GM18868 (cell line): ENCODE data around the gene GOLGA6L10.
"Not testable (repeated sequence)": the region's sequence is repeated elsewhere in the genome, so short reads cannot be mapped to it uniquely, and the experiment has no call there.

Experiments
- ATAC-seq: cut with Tn5 transposase; IDR thresholded peaks from one replicate; pipeline ENCODE4 v1.9.1; 2021; ENCODE audit warnings: mild to moderate bottlenecking, moderate library complexity; ENCODE audit not compliant: unreplicated experiment

Gene GOLGA6L10

DNA sequence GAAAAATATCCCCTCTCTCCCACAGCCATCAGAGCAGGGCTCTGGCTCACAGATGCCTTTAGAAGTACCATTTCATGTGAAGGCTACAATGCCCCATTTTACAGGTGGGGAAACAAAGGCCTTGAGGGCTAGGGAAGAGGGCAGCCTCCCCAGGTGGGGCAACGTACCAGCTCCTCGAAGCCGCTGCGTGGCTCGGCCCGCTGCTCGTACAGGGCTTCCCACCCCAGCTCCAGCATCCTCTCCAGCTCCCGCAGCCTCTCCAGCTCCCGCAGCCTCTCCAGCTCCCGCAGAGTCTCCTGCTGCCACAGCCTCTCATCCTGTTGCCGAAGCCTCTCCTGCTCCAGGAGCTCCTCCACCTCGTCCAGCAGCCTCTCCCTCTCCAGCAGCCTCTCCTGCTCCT is 4.9 kb downstream of the GOLGA6L10 start:
- not testable (repeated sequence) for ATAC-seq

GRCh38 chr15:82343851-82344250 is 5.4 kb downstream of the GOLGA6L10 start:
- ATAC-seq = not testable (repeated sequence)

GRCh38 chr15:82342632-82343374 is 6.5 kb downstream of the GOLGA6L10 start:
- ATAC-seq = not testable (repeated sequence)

DNA sequence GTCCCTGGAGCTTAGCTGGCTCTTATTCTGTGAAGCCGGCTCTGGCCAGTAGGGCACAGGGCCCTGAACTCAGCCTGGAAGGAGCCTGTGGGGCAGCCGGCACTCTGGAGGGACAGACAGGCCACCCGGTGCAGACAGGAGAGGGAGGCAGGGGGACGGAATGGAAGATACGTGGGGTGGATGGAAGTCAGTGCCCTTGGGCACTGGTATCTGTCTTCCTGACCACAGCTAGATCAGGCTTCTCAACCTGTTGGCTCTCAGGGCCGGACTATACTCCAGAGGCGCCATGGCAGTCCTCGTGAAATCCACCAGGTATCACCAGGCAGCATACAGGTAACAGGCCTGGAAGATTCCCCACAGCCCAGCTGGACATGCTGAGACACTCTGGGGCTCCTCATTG is 10.7 kb downstream of the GOLGA6L10 start:
- not testable (repeated sequence) for ATAC-seq

- not testable (repeated sequence) for ATAC-seq
Observed at GRCh38 chr15:82338053-82338452, 11.2 kb downstream of the GOLGA6L10 start.

- not testable (repeated sequence) for ATAC-seq
Observed at GRCh38 chr15:82337051-82337450, 12.2 kb downstream of the GOLGA6L10 start.

- peak; percentile 65 for ATAC-seq
Observed at GRCh38 chr15:82336180-82336647, 13.1 kb downstream of the GOLGA6L10 start.

DNA sequence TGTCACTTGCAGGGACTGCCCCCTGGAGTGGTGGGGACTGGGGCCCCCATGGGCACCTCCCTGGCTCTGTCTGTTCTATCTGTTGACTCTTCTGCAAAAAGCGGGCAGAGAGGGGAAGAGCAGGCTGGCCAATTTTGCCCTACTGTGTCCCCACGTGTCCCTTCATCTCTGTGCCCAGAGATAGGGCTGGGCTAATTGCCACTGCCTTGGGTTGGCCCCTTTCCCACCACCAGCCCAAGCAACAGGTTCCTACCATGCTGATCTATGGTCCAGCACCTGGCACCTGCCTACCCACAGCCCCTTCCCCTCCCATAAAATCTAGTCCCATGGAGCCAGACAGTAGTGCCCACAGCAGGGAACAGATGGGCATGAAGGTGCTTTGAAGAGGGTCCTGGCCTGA is 14.3 kb downstream of the GOLGA6L10 start:
- ATAC-seq = not testable (repeated sequence)

DNA sequence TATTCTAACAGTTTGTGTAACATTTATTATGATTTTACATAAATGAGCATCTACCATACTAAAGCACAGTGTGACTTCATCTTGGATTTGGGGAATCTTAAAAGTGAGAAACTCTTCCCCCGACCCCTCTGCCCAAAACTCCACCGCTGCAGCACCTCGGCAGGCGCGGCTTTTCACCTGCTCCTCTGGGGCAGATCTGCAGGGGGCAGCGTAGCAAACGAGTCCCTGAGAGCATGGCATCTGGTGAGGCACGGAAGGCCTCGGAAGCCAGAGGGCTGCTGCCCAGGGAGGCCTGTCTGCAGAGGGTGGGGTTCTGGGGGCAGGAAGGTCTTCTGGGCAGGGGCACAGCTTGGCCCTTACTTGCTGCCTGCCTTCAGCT is 14.7 kb downstream of the GOLGA6L10 start:
- not testable (repeated sequence) for ATAC-seq

- not testable (repeated sequence) for ATAC-seq
Observed at GRCh38 chr15:82333603-82334553, 15.4 kb downstream of the GOLGA6L10 start.

GRCh38 chr15:82332711-82333602 is 16.3 kb downstream of the GOLGA6L10 start:
- ATAC-seq = not testable (repeated sequence)

DNA sequence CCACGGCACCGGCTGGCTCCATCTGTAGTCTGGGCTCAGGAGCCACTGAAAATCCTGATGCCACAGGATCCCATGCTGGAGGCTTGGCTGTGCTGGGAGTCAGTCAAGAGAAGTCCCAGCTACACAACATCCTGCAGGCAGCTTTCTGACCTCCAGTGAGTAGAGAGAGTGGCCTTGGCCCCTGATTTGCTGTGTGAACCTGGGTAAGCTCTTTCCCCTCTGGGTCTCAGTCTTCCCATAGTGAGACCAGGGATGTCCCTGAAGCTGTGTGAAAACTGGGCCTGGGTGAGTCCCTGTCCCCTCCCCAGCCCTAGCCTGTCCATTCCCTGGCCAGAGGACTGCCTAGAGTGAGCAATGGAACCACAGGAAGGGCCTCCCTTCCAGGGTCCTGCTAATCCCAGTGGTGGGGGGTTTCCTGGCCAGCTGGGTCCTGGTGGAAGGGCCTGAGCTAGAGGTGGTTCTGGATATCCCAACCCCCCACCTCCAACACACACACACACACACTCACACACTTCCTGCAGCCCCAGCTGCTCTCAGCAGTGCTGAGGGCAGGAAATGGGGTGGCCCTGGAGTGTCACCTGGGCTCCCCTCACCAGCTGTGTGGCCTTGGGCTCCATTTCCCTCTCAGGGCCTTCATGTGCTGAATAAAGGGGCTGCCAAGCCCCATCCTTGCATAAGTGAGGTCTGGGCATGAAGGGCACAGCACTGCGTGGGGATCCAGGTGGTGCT is 17.5 kb downstream of the GOLGA6L10 start:
- peak; percentile 50 for ATAC-seq

GRCh38 chr15:82330921-82331320 is 18.4 kb downstream of the GOLGA6L10 start:
- ATAC-seq = not testable (repeated sequence)

GRCh38 chr15:82329039-82329438 is 20.2 kb downstream of the GOLGA6L10 start:
- ATAC-seq = not testable (repeated sequence)

DNA sequence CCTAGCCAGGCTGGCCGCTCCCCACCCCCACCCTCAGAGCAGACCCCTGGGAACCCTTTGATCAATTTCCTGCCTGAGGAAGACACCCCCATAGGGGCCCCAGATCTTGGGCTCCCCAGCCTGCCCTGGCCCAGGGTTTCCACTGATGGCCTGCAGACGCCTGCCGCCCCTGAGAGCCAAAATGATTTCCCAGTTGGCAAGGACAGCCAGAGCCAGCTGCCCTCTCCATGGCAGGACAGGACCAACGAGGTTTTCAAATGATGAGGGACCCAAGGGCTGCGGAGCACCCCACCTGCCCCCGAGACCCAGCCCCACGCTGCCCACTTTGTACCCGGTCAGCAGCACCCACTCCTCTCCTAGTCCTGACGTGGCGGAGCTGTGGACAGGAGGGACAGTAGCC is 21.9 kb downstream of the GOLGA6L10 start:
- not testable (repeated sequence) for ATAC-seq

DNA sequence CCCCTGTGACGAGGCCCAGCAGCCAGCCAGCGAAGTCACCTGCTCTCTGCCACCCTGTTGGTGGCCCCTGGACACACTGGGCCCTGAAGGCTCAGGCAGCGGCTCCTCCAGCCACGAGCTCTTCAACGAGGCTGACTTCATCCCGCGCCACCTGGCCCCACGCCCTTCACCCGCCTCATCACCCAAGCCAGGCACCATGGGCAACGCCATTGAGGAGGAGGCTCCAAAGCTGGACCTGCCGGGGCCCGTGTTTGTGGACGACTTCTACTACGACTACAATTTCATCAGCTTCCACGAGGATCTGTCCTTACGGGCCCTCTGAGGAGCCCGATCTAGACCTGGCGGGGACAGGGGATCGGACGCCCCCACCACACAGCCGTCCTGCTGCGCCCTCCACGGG is 22.4 kb downstream of the GOLGA6L10 start:
- ATAC-seq = not testable (repeated sequence)

- ATAC-seq = not testable (repeated sequence)
Observed at GRCh38 chr15:82325646-82326045, 23.6 kb downstream of the GOLGA6L10 start.

DNA sequence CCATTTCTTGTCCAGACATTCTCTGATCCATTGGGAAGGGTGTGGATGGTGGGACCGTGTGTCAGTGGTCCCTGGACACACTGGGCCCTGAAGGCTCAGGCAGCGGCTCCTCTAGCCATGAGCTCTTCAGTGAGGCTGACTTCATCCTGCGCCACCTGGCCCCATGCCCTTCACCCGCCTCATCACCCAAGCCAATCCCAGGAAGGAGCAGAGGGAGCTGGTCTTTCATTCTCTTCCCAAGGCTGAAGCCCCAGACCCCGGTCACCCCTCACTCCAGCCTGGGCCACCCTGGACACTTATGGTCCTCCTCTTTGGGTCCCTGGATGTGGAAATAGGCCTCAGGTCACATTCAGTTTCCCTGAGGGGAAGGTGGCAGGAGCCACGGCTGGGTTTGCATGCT is 24.4 kb downstream of the GOLGA6L10 start:
- ATAC-seq = not testable (repeated sequence)

DNA sequence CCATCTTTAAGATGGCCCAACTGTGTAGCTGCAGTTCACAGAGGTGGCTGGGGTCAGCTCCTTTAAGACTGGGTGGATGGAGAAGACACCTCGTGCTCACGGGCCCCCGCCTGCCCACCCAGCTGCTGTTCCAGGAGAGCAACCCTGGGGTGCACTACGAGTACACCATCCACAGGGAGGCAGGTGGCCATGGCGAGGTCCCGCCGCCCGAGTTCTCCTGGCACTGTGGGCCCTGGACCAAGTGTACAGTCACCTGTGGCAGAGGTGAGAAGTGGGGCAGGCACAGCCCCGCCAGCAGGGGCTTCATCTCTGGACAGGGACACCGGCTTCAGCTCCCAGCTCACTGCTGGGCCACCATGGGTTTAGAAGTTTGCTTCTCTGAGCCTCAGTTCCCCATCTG is 26.8 kb downstream of the GOLGA6L10 start:
- ATAC-seq = not testable (repeated sequence)

DNA sequence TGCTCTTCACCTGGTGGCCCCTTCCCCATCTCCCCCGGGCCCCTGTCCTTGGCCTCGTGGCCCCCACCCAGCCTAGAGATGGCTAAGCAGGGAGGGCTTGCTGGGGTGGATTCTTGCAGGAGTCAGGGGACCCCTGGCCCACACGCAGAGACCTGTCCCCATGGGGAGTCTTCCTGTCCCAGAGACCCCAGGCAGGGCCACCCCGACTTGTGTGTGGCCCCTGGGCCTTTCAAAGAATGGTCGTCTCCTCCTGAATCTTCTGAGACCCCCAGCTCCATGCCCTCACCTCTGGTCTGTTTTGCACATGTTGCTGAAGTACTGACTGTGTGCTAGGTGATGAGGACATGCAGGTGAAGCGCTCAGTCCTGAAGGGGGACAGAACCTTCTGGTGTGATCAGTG is 28.4 kb downstream of the GOLGA6L10 start:
- not testable (repeated sequence) for ATAC-seq
